ENCODE results near the gene TRIM15. TPM values are rescaled to one million over a fixed set of nuclear protein-coding genes. Genes with fewer than 3 reads are reported as not detected.
"Not testable (repeated sequence)": the region's sequence is repeated elsewhere in the genome, so short reads cannot be mapped to it uniquely, and the experiment has no call there.

TRIM15 gene
- total RNA-seq, 2 donors from 2014 or later = 1.6 TPM; not detected in 1

DNA sequence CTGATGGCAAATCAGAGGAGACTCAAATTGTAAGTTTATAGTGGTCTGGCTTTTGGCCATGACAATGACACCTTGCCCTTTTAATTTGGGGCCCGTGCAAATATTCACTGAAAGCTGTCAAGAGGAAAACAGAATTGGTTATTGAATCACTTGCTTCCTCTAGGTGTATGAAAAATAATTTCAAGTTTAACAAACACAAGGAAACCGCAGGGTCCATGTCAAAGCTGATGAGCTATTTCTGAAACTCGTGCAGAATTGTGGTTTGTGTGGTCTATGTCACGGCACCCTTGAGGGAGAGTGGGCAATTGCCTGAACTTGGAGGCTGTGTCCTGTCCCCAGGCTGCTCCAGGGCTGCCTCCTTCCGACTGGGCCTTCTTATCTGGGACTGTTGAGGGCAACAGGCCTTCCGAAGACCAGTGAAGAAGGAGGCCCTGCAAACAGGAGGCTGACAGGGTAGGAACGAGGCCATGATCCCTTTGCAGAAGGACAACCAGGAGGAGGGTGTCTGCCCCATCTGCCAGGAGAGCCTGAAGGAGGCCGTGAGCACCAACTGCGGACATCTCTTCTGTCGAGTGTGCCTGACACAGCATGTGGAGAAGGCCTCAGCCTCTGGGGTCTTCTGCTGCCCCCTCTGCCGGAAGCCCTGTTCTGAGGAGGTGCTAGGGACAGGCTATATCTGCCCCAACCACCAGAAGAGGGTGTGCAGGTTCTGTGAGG is 26.6 kb upstream of the TRIM15 start:
- no peaks in the 10 kb centered on the region for H3K36me3 Mint-ChIP-seq
- DNase-seq (ENCODE audit: low spot score in 2 of 2) (no peak), ATAC-seq (peak; percentile 57 to 77)
- no peak overlapping the region for H3K27ac Mint-ChIP-seq
- no peaks in the 10 kb centered on the region for H3K9me3 Mint-ChIP-seq

DNA sequence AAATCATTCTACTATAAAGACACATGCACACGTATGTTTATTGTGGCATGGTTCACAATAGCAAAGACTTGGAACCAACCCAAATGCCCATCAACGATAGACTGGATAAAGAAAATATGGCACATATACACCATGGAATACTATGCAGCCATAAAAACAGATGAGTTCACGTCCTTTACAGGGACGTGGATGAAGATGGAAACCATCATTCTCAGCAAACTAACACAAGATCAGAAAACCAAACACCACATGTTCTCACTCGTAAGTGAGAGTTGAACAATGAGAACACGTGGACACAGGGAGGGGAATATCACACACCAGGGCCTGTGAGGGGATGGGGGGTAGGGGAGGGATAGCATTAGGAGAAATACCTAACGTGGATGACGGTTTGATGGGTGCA is 23.1 kb upstream of the TRIM15 start:
- DNase-seq (ENCODE audit: low spot score in 2 of 2); ATAC-seq; H3K36me3 Mint-ChIP-seq; H3K9me3 Mint-ChIP-seq; H3K27ac Mint-ChIP-seq: not testable (repeated sequence)

DNA sequence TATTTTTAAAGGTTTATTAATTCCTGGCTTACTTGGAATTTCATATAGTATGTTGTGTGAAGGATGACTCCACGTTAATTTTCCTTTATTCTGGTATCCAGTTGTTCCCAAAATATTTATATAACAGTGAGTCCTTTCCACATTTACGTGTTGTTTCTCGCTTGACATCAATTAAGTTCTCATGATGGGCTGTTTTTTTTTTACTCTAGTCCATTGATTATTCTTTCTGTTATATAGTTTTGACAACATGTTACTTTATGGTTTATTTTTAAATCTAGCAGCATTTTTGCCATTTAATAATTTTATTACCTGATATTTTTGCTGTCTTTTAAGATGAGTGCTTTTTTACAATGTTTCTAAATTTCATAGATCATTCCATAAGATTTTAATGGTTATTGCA is 20.7 kb upstream of the TRIM15 start:
- H3K9me3 Mint-ChIP-seq = no peaks in the 10 kb centered on the region
- ATAC-seq = no peak
- DNase-seq (ENCODE audit: low spot score in 2 of 2) = no peak
- H3K36me3 Mint-ChIP-seq = no peaks in the 10 kb centered on the region
- H3K27ac Mint-ChIP-seq = no peak overlapping the region

DNA sequence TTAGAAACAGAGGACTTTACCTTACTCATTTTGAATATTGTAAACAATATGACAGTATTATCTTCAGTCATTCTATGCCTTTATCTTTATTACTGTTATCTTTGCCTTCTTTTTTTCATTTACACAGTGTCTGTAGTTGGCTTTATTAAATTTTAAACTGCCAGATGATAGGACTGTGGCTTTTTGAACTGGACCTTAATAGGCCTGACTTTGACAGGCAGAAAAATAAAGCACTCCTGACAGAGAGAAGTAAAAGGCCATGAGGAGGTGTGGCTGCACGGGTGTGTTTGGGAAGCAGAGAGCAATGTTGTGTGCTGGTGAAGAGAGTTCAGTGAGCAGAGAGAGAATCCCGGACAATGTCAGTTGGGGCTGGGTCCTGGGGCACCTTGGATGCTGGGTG is 19.6 kb upstream of the TRIM15 start:
- Mint-ChIP-seq H3K27ac (no peak overlapping the region), H3K36me3 (no peaks in the 10 kb centered on the region), H3K9me3 (no peaks in the 10 kb centered on the region)
- ATAC-seq (no peak), DNase-seq (ENCODE audit: low spot score in 2 of 2) (no peak)

DNA sequence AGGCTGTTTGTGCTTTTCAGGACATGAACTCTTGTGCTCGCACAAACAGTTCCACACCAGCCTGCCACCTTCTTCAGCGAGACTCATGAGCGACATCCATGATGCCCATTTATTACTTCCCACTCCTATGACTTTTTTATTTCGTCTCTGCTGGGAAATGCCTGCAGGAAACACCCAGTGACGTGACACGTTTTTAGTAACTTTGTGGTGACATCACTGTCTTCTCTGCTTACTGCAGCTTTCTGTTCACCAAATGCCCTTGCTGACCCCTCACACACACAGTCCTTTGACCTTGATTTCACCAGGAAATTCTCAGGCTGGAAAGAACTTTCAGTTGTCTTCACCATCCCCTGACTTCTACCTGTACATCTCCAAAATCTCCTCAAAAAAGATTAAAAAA is 18.5 kb upstream of the TRIM15 start:
- H3K36me3 Mint-ChIP-seq = no peaks in the 10 kb centered on the region
- ATAC-seq = no peak
- H3K9me3 Mint-ChIP-seq = no peaks in the 10 kb centered on the region
- H3K27ac Mint-ChIP-seq = no peak overlapping the region
- no peak for DNase-seq (ENCODE audit: low spot score in 2 of 2)

DNA sequence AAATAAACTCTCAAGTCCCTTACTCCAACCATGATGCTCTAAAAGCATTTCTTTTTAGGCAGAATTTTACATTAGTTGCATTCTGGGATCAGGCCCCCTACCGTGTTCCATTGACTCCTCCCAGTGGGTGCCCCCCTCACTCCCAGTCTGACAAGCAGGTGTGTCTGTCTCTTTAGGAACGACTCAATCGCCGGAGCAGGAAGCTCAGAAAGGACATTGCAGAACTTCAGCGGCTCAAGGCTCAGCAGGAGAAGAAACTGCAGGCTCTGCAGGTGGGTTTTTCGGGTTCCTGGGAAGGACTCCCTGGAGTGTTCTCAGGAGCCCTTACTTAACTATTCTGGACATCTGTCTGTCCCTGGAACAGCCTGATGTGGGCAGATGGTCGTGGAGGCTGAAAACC is 17.5 kb upstream of the TRIM15 start:
- no peaks in the 10 kb centered on the region for H3K36me3 Mint-ChIP-seq
- H3K27ac Mint-ChIP-seq = no peak overlapping the region
- no peaks in the 10 kb centered on the region for H3K9me3 Mint-ChIP-seq
- DNase-seq (ENCODE audit: low spot score in 2 of 2) = no peak
- no peak for ATAC-seq

DNA sequence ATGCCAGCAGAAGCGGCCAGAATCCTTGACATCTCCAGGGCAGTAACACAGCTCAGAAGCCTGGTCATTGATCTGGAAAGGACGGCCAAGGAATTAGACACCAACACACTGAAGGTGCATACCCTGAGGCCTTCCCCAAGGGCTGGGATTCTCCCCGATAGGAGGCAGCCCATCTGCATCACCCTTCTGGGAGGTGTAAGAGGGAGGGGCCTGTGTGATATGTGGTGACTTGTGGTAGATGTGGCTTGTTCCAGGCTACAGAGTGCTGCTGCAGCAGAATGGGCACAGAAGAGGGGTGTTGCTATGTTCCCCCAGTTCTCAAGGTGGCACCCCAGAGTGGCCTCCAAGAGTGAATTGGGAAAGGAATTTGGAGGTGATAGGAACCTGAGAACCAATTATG is 16.2 kb upstream of the TRIM15 start:
- DNase-seq (ENCODE audit: low spot score in 2 of 2) (no peak), ATAC-seq (peak; percentile 26 to 50)
- H3K9me3 Mint-ChIP-seq = no peaks in the 10 kb centered on the region
- H3K36me3 Mint-ChIP-seq = no peaks in the 10 kb centered on the region
- no peak overlapping the region for H3K27ac Mint-ChIP-seq

DNA sequence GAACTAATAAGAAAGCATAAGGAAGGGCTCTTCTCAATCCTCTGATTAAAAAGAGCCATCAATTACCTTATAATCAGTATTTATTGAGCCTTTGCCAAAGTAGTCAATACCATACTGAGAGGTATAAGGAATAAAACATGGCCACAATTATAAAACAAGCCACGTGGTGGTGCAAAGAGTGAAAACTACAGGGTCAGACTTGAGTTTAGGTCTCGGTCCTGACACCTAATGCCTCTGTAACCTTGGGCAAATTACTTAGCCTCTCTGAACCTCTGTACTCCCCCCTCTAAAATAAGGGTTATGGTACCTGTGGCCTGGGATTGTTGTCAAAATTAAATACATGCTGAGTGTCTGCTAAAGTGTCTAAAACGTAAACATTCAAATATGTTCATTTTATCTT is 14.1 kb upstream of the TRIM15 start:
- Mint-ChIP-seq H3K9me3 (no peaks in the 10 kb centered on the region), H3K27ac (no peak overlapping the region), H3K36me3 (no peaks in the 10 kb centered on the region)
- DNase-seq (ENCODE audit: low spot score in 2 of 2) (no peak), ATAC-seq (no peak)

DNA sequence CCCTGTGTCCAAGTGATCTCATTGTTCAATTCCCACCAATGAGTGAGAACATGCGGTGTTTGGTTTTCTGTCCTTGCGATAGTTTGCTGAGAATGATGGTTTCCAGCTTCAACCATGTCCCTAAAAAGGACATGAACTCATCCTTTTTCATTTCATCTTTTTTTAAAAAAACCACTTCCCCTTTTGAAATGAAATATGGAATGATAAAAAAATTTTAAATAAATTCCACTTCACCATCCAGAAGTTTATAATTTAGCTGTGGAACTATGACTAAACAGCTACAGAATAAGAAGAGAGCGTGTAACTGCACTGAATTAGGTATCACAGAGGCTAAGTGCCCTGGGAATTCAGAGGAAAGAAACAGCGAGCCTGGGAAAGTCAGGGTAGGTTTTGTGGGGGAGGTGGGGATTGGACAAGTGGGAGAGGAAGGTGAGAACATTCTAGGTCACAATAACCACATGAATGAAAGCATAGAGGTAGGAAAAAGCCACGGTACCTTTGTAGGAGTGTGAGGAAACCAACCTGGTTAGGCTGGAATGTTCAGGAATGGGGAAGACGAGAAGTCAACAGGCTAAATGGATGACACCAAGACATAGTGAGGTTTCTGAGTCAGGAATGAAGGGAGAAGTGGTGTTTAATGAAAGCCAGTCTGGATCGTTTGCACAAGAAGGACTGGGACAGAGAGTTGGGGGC is 13.3 kb upstream of the TRIM15 start:
- DNase-seq (ENCODE audit: low spot score in 2 of 2) (no peak), ATAC-seq (no peak)
- H3K9me3 Mint-ChIP-seq = no peaks in the 10 kb centered on the region
- H3K36me3 Mint-ChIP-seq = no peaks in the 10 kb centered on the region
- H3K27ac Mint-ChIP-seq = no peak overlapping the region

DNA sequence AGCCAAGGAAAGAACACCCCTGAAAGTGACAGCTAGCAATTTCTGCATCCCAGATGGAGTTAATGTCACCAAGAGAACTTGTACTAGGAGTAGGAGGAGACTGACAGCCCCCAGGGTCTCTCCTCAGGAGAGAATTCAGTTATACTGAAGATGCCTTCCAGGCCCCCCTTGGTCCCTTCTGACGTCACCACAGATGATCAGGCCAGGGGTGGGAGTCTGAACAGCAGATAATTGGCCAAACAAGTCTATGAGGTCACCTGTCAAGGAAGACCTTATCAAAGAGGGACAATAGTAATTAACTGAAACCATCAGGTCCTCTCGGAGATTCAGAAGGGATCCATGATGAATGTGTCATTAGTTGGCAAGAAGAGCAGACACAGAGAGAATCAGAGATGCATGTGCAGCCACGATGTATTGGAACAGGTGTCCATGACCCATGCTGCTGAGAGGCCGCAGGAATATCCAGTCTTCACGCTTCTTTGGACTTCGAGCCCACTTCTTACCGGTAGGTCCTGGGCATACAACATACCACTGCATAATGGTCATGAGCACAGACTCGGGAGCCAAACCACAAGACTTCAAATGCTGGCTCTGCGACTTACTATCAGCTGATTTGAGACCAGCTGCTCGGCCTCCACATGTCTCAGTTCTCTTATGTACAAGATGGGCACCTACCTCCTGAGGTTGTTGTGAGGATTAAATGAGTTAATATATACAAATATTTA is 12.5 kb upstream of the TRIM15 start:
- DNase-seq (ENCODE audit: low spot score in 2 of 2) (no peak), ATAC-seq (no peak)
- no peaks in the 10 kb centered on the region for H3K36me3 Mint-ChIP-seq
- no peak overlapping the region for H3K27ac Mint-ChIP-seq
- H3K9me3 Mint-ChIP-seq = no peaks in the 10 kb centered on the region

DNA sequence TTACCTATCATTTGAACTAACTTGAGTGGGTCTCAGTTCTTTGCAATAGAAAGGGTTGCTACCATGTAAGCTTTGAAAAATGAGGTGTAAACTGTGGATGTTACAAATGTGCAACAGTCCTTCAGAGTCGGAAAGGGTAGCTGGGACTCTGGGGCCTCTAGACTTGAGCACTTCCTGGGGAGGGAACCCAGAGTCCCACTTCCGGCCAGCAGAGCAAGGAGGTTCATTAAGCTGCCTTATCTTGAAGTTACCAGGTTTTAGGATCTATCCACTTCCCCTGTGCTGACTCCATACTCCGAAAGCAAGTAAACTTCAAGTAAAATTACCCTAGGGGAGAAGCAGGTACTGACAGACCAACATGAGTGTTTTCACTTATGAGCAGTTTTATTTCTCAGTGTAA is 11.8 kb upstream of the TRIM15 start:
- DNase-seq (ENCODE audit: low spot score in 2 of 2) = no peak
- Mint-ChIP-seq H3K9me3 (no peaks in the 10 kb centered on the region), H3K36me3 (no peaks in the 10 kb centered on the region), H3K27ac (no peak overlapping the region)
- ATAC-seq = no peak

DNA sequence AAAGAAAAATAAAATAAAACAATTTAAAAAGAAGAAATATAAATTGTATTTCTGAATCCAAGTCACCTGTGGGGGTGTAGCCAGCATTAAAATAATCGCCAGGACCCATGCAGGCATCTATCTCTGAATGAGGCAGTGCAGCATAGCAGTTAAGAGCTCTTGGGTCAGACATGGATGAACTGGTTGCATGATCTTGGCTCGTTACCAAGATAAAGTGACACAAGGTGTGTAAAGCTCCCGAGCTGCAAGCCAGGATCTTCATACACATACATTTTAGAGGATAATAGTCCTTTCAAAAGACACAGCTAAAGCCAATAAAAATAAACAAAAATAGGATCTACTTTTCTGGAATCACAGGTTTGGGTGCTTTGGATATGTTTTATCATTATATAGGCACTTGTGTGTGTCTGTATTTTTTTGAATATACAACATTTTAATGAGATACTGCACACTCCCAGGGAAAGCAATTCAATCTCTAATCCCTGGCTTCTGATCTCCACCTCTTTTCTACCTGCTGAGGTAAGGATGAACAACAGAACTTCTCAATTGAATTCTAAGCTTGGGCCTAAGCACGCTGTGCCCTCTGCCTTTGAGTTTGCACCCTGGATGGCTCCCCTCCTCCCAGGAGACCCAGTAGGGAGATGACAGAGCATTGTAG is 11.2 kb upstream of the TRIM15 start:
- H3K36me3 Mint-ChIP-seq = no peaks in the 10 kb centered on the region
- no peak for ATAC-seq
- no peak overlapping the region for H3K27ac Mint-ChIP-seq
- DNase-seq (ENCODE audit: low spot score in 2 of 2) = no peak
- no peaks in the 10 kb centered on the region for H3K9me3 Mint-ChIP-seq

DNA sequence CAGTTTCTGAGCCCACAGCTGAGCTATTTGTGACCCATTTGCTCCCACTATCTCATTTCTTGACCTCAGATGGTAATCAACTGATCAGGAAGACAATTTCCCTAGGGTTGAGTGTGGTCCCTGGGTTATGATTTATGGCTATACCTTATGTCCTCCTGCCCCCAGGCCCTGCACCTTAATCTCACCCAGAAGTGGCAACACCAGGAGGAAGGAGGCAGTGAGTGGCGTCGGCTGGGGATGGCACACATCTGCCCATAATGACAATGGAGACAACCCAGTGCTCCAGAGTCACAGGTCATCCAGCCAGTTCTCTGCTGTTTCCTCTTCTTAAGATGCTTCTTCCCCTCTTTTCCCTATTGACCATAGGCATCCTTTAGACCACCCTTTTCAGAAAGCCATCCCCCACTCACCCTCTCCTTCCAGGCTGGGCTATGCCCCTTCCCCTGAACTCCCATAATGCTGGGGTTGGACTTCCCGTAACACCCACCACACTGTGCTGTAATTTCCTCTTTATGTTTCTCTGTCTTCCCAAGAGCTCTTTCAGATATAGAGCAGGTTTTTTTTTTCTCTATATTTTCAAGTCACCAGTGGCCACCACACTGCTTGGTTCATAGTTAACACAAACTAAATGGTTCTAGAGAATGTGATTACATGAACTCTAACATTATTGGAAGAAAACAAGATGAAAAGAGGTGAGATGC is 10.3 kb upstream of the TRIM15 start:
- H3K36me3 Mint-ChIP-seq = no peaks in the 10 kb centered on the region
- H3K9me3 Mint-ChIP-seq = no peaks in the 10 kb centered on the region
- no peak overlapping the region for H3K27ac Mint-ChIP-seq
- ATAC-seq (no peak), DNase-seq (ENCODE audit: low spot score in 2 of 2) (no peak)

DNA sequence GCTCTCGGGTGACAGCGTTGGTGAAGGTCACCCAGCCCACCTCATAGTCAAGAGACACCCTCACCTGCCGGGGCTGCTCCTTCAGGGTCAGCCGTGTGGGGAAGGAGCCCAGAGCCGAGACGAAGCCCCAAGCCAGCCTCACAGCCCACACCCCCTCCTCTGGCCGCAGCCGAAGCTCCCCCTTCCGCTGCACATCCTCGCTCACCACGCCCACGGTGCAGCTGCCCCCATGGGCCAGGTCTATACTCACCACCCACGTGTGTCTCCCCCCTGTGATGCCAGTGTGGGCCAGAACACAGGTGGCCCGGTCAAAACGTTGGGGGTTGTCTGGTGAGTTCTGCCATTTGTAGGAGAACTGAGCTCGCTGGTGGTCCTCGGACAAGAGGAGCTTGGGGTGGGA is 9.3 kb upstream of the TRIM15 start:
- peak overlapping the region in 1 of 2 donors; percentile 20 for H3K27ac Mint-ChIP-seq
- H3K36me3 Mint-ChIP-seq = no peaks in the 10 kb centered on the region
- DNase-seq (ENCODE audit: low spot score in 2 of 2) (no peak), ATAC-seq (no peak)
- H3K9me3 Mint-ChIP-seq = no peaks in the 10 kb centered on the region

DNA sequence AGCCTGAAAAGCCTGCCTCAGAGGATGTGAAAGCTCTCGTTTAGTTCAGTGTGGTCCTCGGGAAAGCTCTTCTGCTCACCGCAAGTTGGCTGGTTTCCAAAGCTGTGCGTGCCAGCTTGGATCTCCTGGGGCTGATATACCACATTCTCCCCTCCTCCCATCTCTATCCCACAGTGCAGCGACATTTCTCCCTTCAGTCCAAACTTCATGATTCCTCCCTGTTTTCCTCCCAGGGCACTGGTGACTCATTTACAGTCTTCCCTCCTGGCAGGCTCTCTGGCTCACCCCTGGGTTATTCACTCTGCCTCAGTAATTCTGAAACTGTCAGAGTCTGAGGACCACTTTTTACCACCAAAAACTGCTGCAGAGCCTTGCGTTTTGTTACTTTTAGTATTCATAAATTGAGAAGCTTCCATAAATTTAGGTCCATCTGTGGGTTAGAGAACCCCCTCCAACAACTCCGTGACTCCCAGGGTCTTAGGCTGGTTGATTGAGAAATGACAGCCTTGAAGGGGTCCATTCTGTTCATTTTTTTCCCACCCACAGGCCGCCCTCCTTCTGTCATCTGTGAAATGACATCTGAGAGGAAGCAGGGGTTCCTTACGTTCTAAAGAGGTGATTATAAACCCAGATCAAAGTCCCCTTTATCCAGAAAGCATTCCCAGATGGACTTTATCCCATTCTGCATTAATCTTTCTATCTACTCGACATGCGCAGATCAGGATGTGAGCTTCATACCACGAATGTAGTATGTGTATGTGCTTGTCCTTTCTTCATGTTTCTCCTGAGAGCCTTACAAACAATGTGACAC is 8.4 kb upstream of the TRIM15 start:
- H3K27ac Mint-ChIP-seq = no peak overlapping the region
- no peaks in the 10 kb centered on the region for H3K9me3 Mint-ChIP-seq
- ATAC-seq (no peak), DNase-seq (ENCODE audit: low spot score in 2 of 2) (no peak)
- no peaks in the 10 kb centered on the region for H3K36me3 Mint-ChIP-seq

Measured in activated naive CD4-positive, alpha-beta T cell treated with anti-CD3 and anti-CD28 coated beads, Interleukin-2, amount 50 U/mL, for 72 hours (primary cell).